ENCODE results near the gene FRAS1.
"Not testable (repeated sequence)": the region's sequence is repeated elsewhere in the genome, so short reads cannot be mapped to it uniquely, and the experiment has no call there.

FRAS1 gene

DNA sequence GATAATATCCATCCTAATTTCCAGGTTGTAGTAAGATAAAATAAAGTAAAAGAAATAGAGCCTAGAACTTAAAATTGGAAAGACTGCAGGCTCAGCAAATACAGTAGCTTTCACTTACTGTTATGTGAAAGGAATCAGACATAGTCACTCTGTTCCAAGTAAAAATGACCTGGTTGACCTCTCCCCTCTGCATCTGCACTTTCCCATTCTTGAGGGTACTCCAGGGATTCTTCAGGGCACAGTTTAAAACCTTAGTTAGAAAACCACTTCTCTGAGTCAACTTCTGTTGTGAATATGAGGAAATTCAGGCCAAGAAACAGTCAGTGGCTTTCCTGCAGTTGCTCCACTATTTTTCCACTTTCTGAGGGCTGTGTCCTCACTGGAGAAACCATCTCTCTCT is 42.9 kb downstream of the FRAS1 start:
- peak; percentile 3 for DNase-seq (ENCODE audit: low read depth)

DNA sequence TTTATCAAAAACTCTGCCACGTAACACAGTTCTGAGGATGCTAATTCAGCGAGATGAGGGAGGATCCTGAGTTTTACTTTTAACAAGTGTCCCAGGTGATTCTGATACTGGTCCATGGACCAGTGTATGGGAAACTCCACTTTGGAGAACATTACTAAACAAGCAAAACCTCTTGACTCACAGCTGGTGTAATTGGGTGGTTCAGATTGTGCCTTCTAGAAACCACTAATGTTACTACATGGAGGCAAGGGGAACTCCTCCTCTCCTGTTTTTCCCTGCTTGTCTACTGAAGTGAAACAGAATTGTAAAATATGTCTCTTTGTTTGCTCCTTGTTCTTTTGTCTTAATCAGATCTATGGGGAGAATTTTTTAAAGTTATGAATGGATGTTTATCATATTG is 62.6 kb downstream of the FRAS1 start:
- DNase-seq (ENCODE audit: low read depth): no peak

DNA sequence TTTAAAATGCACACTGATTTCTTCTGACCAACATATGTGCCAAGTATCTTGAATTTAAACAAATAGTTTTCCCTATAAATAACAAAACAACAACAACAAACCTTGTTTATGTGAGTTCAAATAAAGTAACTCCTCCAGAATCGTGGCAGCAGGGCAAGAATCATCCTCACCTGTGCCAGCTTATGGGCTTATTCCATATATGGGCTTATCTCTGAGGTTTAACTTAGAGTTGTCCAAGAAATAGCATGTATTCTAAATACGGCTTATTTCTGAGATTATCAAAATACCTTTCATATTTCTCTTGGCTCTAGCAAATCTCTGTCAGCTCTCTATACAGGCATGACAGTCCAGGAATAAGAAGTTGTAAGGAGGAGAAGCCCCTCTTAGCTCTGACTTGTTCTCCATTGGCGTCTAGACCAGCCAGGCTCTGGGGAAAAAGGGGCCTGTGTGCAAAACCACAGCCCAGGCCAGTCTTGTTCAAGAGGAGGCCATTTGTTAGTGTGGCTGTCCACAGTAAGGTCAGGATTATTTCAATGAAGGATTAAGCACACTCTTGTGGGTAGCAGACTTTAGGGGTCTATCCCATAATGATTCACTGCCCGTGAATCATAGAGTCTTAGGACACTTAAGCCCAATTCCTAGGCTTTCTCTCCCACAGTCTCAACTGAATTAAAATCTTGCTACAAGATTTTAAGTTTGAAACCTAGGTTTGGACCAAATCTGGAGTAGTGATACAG is 63.2 kb downstream of the FRAS1 start:
- no peak for DNase-seq (ENCODE audit: low read depth)

DNA sequence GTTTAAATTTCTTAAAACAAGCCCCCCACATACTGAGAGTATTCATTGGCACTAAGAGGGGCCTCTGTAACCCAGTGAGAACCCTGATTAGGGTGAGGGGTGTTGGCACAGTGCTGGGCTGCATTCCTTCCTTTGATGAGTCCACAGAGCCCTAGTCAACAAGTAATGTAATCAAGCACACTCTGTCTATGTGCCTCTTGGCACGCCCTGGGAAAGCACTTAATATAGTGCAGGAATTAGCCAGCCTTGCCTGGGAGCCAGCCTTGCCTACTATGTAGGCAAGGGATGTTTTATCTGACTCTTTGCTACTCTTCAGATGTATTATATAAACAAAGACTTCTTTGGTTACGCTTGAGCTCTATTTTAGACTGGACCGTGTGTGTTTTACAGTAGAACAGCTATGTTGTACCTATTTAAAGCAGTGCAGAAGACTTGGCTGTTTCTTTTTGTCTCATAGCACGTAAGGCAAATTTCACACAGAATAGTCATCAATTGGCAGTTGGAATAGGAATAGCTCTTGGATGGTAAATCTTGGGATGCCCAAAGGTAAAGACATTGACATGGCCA is 64.3 kb downstream of the FRAS1 start:
- DNase-seq (ENCODE audit: low read depth): no peak

- not testable (repeated sequence) for DNase-seq (ENCODE audit: low read depth)
Measured at GRCh38 chr4:78125834-78126331, 68.8 kb downstream of the FRAS1 start.

- DNase-seq (ENCODE audit: low read depth): no peak
Measured at GRCh38 chr4:78129383-78130108, 72.4 kb downstream of the FRAS1 start.

DNA sequence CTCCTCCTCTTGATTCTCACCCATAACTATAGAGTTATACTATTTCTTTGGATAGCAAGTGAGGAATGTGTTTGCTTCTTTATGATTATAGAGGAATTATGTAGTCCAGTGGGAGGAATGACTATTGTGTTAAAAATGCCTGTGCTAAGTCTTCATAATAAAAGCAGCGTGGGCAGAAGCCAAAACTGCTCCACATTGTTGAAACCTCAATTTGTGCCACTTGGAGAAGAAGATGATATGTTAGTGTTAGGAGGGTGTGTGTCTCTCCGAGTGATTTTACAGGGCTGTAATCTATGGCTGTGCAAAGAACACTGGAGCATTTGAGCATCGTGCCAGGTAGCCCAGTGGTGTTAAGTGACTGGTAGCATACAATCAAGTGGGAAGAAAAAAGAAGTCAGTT is 74.3 kb downstream of the FRAS1 start:
- peak; percentile 40 for DNase-seq (ENCODE audit: low read depth)

DNA sequence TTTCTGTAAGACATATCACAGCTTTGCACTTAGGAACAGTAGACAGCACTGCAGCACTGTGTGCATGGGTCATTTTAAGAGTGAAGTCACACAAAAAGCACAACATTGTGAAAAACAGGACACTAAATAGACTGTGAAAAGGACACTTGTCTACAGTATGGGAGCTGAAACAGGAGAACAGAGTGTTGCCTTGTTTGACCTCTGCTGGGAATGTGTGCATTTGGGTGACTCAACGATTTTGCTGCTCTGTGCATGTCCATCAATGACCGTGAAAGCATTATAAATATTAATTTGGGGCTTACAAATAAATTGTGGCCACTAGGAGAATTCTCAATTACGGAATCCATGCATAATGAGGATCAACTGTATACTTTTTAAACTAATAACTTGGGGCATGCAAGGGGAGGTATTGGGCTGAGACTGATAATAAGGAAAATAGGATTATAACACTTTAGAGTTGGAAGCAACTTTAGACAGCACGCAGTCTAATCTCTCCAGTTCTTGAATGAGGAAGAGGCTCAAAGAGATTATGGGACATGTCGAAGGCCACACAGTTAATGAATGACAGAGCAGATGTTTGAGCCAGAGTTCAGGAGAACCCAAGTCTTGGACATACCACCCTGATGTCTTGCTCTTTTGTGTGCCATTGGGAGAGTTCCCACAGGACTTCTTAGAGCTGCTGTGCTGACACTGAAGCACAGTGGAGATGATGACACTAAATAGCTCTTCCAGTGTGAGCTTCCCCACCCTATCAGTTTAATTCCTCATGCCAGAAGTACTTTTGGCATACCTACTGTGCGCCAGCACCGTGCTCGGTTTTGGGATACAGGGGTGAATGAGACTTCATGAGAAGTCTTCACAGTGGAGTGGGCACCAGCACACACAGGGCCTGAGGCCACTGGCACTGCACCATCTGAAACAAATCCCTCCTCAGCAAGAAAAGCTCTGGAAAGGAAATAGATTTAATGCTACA is 79.3 kb downstream of the FRAS1 start:
- DNase-seq (ENCODE audit: low read depth): no peak

GRCh38 chr4:78137532-78137931 is 80.4 kb downstream of the FRAS1 start:
- DNase-seq (ENCODE audit: low read depth): no peak

DNA sequence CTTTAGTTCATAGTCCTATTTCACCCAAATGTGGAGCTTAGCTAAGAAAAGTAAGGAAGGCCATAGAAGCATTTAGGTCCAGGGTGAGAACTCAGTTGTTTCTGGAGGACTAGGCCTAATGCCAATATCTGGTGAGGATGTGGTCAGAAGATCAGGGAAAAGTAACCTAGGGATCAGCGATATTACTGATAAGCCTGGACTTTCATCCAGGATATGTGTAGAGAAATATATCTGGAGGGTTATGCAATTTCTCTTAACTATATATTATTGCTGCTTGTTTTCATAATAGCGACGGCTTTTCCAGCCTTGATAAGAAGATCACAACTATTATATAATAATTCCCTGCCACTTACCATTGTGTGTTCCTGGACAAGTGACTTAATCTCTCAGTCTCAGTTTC is 81.1 kb downstream of the FRAS1 start:
- no peak for DNase-seq (ENCODE audit: low read depth)

- no peak for DNase-seq (ENCODE audit: low read depth)
Measured at GRCh38 chr4:78143634-78144033, 86.5 kb downstream of the FRAS1 start.

GRCh38 chr4:78145008-78145407 is 87.9 kb downstream of the FRAS1 start:
- DNase-seq (ENCODE audit: low read depth): no peak

- DNase-seq (ENCODE audit: low read depth): no peak
Measured at GRCh38 chr4:78145622-78146021, 88.5 kb downstream of the FRAS1 start.

- DNase-seq (ENCODE audit: low read depth): no peak
Measured at GRCh38 chr4:78149751-78150542, 92.8 kb downstream of the FRAS1 start.

DNA sequence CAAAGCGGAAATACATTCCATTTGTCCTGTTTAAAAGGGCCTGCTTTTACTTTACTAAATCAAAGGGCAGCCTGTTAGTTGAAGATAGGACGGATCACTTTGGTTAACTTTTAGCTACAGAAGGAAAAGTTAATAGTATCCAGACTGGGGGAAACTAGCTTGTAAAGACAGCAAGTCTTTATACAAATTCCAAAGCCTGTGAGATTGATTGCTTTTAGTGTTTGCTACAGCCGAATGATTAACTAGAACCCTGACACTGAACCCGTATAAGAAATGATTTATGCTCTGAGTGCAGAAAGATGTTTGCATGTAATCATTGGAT is 93.4 kb downstream of the FRAS1 start:
- no peak for DNase-seq (ENCODE audit: low read depth)

DNA sequence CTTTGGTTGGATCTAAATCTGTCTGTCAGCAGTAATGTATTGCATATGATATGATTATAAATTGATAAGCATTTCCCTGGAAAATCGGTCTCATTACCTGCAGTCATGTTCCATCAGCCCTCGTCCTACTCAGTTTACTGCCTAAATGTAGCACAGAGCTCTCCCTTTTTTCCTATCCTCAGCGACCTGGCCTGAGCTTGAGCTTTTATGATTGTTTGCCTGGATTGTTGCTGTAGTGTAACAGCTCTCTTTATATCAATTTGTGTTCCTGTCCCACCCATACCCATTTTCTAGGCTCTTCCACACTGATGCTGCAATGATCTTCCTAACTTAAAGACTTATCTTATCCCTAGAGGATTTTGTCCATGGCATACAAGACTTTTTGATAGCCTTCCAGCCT is 95.7 kb downstream of the FRAS1 start:
- DNase-seq (ENCODE audit: low read depth): no peak

GRCh38 chr4:78154972-78155590 is 98.0 kb downstream of the FRAS1 start:
- no peak for DNase-seq (ENCODE audit: low read depth)

- peak; percentile 44 for DNase-seq (ENCODE audit: low read depth)
Measured at GRCh38 chr4:78155616-78156105, 98.5 kb downstream of the FRAS1 start.

GRCh38 chr4:78156520-78156919 is 99.4 kb downstream of the FRAS1 start:
- DNase-seq (ENCODE audit: low read depth): no peak

GRCh38 chr4:78162342-78162741 is 105.2 kb downstream of the FRAS1 start:
- no peak for DNase-seq (ENCODE audit: low read depth)

DNA sequence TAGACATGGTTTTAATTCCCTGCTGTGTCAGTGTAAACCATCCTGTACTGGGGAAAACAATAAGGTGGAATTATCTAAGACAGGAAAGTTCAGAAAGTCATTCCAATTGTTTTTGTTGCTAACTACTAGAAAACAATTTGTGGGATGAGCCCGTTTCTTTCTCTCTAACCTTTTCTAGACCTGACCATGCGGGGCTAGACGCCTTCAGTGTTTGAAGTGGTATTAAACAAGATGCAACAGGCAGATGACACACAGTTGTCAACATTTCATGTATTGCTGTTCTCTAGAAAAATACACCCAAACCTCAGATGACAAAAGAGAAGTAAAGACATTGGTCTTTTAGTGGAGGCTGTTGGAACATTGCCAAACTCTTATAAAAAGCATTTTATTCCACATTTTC is 105.7 kb downstream of the FRAS1 start:
- no peak for DNase-seq (ENCODE audit: low read depth)
